ENCODE results near the gene CBLL1. TPM values are rescaled to one million over a fixed set of nuclear protein-coding genes. Genes with fewer than 3 reads are reported as not detected.
A peak's percentile ranks its signal among the peaks of the same experiment; 100 is the strongest.

CBLL1 gene
- total RNA-seq, 1 donor from 2014 or later = 34.0 TPM

DNA sequence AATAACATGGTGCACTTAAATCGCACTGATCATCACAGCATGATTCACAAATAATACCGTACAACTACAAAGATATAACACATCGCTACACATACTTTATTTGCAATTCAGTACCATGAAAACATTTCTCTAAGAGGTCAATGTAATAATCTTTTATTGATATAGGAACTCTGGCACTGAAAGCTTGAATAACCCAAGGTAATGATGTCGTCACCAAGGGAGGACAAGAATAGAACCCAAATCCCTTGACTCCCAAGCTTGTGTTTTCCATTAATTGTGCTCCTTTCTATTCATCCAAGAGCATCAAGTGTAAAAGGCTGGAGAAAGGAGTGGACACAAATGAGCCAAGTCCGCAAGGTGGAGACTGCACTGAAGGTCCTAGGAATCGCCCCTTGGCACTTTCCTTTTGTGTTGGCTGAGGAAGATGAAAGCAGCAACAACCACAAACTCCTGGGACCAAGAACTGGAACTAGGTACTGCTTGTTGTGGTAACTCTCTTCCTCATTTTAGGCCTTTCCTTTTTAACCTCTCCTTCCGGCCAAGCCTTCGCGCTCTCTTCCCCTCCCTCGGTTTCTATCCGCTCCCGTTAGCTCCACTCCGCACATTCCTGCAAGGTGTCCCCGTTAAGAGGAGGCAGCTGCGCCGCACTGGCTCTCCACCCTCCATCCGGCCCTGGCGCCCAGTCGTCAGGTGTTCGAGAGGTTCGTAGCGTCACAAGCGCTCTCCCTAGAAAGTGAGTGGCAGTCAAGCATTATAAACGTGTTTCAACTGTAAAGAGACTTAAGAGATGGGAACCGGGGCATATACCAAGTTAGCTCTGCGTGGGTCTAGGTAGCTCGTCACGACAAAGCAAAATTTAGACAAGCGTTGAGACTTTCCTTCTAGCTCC is 1.0 kb upstream of the CBLL1 start:
- Mint-ChIP-seq H3K4me1 (ENCODE audit: low read depth) (peaks cover 17% of the 10 kb centered on the region), H3K36me3 (ENCODE audit: insufficient read depth) (no peaks in the 10 kb centered on the region), H3K9me3 (ENCODE audit: low read depth) (no peaks in the 10 kb centered on the region), H3K27ac (peak overlapping the region; percentile 97), H3K27me3 (peaks cover 8% of the 10 kb centered on the region), H3K4me3 (ENCODE audit: low read depth) (peak overlapping the region; percentile 98)
- peak; percentile 41 for DNase-seq (ENCODE audit: low spot score, unreplicated experiment)
- no peak for TF ChIP-seq CTCF (IDR thresholded peaks at IDR 0.05; ENCODE audit: unreplicated experiment)

DNA sequence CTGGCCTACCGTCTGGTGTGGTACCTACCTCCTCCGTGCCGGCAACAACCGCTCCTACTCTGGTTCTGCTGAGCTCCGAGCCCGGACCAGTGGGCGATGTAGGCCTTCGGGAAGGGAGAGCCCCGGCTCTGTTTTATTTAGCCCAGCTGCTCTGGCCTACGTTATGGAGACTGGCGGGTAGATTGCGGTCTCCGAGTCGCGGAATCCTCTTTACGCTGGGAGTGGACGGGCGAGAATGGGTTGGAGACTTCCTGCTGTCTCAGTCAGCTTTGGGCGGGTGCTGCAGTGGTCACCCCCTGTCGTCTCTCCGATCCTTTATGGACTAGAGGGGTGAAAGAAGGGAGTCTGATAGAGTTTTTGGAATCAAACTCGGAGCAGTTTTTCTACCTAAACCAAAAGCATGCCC is 406 bp downstream of the CBLL1 start:
- H3K27me3 Mint-ChIP-seq = peaks cover 8% of the 10 kb centered on the region
- H3K27ac Mint-ChIP-seq = peak overlapping the region; percentile 100
- H3K9me3 Mint-ChIP-seq (ENCODE audit: low read depth) = no peaks in the 10 kb centered on the region
- no peaks in the 10 kb centered on the region for H3K36me3 Mint-ChIP-seq (ENCODE audit: insufficient read depth)
- peak overlapping the region; percentile 98 for H3K4me3 Mint-ChIP-seq (ENCODE audit: low read depth)
- DNase-seq (ENCODE audit: low spot score, unreplicated experiment) = no peak
- peaks cover 17% of the 10 kb centered on the region for H3K4me1 Mint-ChIP-seq (ENCODE audit: low read depth)
- TF ChIP-seq CTCF (IDR thresholded peaks at IDR 0.05; ENCODE audit: unreplicated experiment) = no peak

- Mint-ChIP-seq H3K9me3 (ENCODE audit: low read depth) (no peaks in the 10 kb centered on the region), H3K27me3 (peaks cover 1% of the 10 kb centered on the region), H3K4me3 (ENCODE audit: low read depth) (peak overlapping the region; percentile 98), H3K27ac (no peak overlapping the region), H3K4me1 (ENCODE audit: low read depth) (peaks cover 17% of the 10 kb centered on the region), H3K36me3 (ENCODE audit: insufficient read depth) (peaks cover 6% of the 10 kb centered on the region)
- no peak for TF ChIP-seq CTCF (IDR thresholded peaks at IDR 0.05; ENCODE audit: unreplicated experiment)
- DNase-seq (ENCODE audit: low spot score, unreplicated experiment) = no peak
Measured at GRCh38 chr7:107746006-107746405, 2.1 kb downstream of the CBLL1 start.

DNA sequence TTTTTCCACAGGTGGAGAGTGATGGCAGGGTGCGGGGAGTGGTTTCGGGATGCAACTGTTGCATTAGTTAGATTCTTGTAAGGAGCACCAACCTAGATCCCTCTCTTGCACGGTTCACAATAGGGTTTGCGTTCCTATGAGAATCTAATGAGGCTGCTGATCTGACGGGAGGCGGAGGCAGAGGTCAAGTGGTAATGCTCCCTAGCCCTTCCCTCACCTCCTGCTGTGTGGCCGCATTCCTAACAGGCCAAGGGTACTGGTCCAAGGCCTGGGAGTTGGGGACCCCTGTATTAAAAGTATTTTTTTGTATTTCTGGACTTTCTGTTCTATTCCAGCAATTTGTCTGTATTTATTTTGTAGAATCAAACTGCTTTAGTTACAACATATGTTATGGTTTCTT is 7.2 kb downstream of the CBLL1 start:
- H3K36me3 Mint-ChIP-seq (ENCODE audit: insufficient read depth) = peaks cover 25% of the 10 kb centered on the region
- no peaks in the 10 kb centered on the region for H3K27me3 Mint-ChIP-seq
- H3K4me3 Mint-ChIP-seq (ENCODE audit: low read depth) = no peak overlapping the region
- no peaks in the 10 kb centered on the region for H3K9me3 Mint-ChIP-seq (ENCODE audit: low read depth)
- peaks cover 3% of the 10 kb centered on the region for H3K4me1 Mint-ChIP-seq (ENCODE audit: low read depth)
- no peak overlapping the region for H3K27ac Mint-ChIP-seq
- DNase-seq (ENCODE audit: low spot score, unreplicated experiment) = no peak
- TF ChIP-seq CTCF (IDR thresholded peaks at IDR 0.05; ENCODE audit: unreplicated experiment) = no peak

- no peak for DNase-seq (ENCODE audit: low spot score, unreplicated experiment)
- Mint-ChIP-seq H3K36me3 (ENCODE audit: insufficient read depth) (peaks cover 39% of the 10 kb centered on the region), H3K27ac (no peak overlapping the region), H3K4me1 (ENCODE audit: low read depth) (no peaks in the 10 kb centered on the region), H3K9me3 (ENCODE audit: low read depth) (no peaks in the 10 kb centered on the region), H3K4me3 (ENCODE audit: low read depth) (no peak overlapping the region), H3K27me3 (no peaks in the 10 kb centered on the region)
- TF ChIP-seq CTCF (IDR thresholded peaks at IDR 0.05; ENCODE audit: unreplicated experiment) = peak; percentile 43
Measured at GRCh38 chr7:107754642-107755041, 10.7 kb downstream of the CBLL1 start.

Measured in progenitor cell of endocrine pancreas (in vitro differentiated cells).